HG02981 (cell line): ENCODE data around the gene SORT1.
A peak's percentile ranks its signal among the peaks of the same experiment; 100 is the strongest.
"Not testable (repeated sequence)": the region's sequence is repeated elsewhere in the genome, so short reads cannot be mapped to it uniquely, and the experiment has no call there.

Experiments used
- ATAC-seq: cut with Tn5 transposase; IDR thresholded peaks from one replicate; pipeline ENCODE4 v1.9.1; 2021; ENCODE audit warnings: mild to moderate bottlenecking, moderate library complexity; ENCODE audit not compliant: unreplicated experiment

Gene SORT1

GRCh38 chr1:109398343-109399225 is 866 bp upstream of the SORT1 start:
- ATAC-seq, result no peak

GRCh38 chr1:109396871-109397580 is 692 bp downstream of the SORT1 start:
- ATAC-seq, result no peak

- no peak for ATAC-seq
Measured at GRCh38 chr1:109396513-109396839, 1.2 kb downstream of the SORT1 start.

GRCh38 chr1:109395602-109396512 is 1.9 kb downstream of the SORT1 start:
- no peak for ATAC-seq

GRCh38 chr1:109395282-109395599 is 2.5 kb downstream of the SORT1 start:
- ATAC-seq, result not testable (repeated sequence)

GRCh38 chr1:109394591-109395281 is 3.0 kb downstream of the SORT1 start:
- ATAC-seq, result no peak

- no peak for ATAC-seq
Measured at GRCh38 chr1:109393617-109394233, 4.0 kb downstream of the SORT1 start.

- no peak for ATAC-seq
Measured at GRCh38 chr1:109392788-109393616, 4.7 kb downstream of the SORT1 start.

GRCh38 chr1:109392037-109392787 is 5.5 kb downstream of the SORT1 start:
- peak; percentile 15 for ATAC-seq

GRCh38 chr1:109391626-109392025 is 6.1 kb downstream of the SORT1 start:
- ATAC-seq, result peak; percentile 69

GRCh38 chr1:109391157-109391556 is 6.6 kb downstream of the SORT1 start:
- no peak for ATAC-seq

GRCh38 chr1:109389638-109390341 is 7.9 kb downstream of the SORT1 start:
- ATAC-seq, result no peak

GRCh38 chr1:109388884-109389637 is 8.7 kb downstream of the SORT1 start:
- no peak for ATAC-seq

GRCh38 chr1:109388208-109388711 is 9.5 kb downstream of the SORT1 start:
- ATAC-seq, result no peak

GRCh38 chr1:109386054-109386717 is 11.5 kb downstream of the SORT1 start:
- ATAC-seq, result no peak

GRCh38 chr1:109385417-109385816 is 12.3 kb downstream of the SORT1 start:
- ATAC-seq, result no peak

GRCh38 chr1:109383854-109384253 is 13.9 kb downstream of the SORT1 start:
- no peak for ATAC-seq
